Upper lobe of right lung (tissue), 1 donor: Measurements from ENCODE around the gene LAMA2. TPM values are rescaled to one million over a fixed set of nuclear protein-coding genes. Genes with fewer than 3 reads are reported as not detected.

ENCODE experiments used
- ATAC-seq: fragments of 200-7000 bp; cut with Tn5 transposase; one replicate; pipeline ENCODE4 v1.9.1; 2020; ENCODE audit warnings: mild to moderate bottlenecking, moderate library complexity
- DNase-seq: peaks from one replicate; pipeline ENCODE4 v3.0.0-alpha.2; 2020
- H3K27ac ChIP-seq: fragments of 200-600 bp; one replicate; pipeline ENCODE4 v1.8.0; 2022
- H3K27me3 ChIP-seq: fragments of 200-600 bp; one replicate; pipeline ENCODE4 v1.8.0; 2022; ENCODE audit warnings: mild to moderate bottlenecking
- H3K36me3 ChIP-seq: fragments of 200-600 bp; one replicate; pipeline ENCODE4 v1.8.0; 2022
- H3K4me1 ChIP-seq: fragments of 200-600 bp; one replicate; pipeline ENCODE4 v1.8.0; 2022
- H3K4me3 ChIP-seq: fragments of 200-600 bp; one replicate; pipeline ENCODE4 v1.8.0; 2022; ENCODE audit warnings: mild to moderate bottlenecking
- H3K9me3 ChIP-seq: fragments of 200-600 bp; one replicate; pipeline ENCODE4 v1.8.0; 2022
- intact Hi-C: fragments of 100-400 bp; cut with DNase I; formaldehyde crosslinking; loops from one replicate; pipeline ENCODE4 v1.11.0; 2022
- total RNA-seq: library from RNA; stranded (reverse); fragmentation: NEBNext Ultra II Directional; extraction: Animal tissue kit (Norgen Biotek cat#: 25700); gene quantifications from one replicate; pipeline ENCODE4 v1.2.1, GENCODE V29; 2021
- TF ChIP-seq, protein P1 (sequence below): fragments of 200-600 bp; IDR thresholded peaks from one replicate; pipeline ENCODE4 v1.8.0; 2022; ENCODE audit warnings: antibody characterized with exemption
- donor health status: DM: no; HTN: yes; CAD: no; lungs with severe emphysema.

Gene LAMA2
- total RNA-seq, 1 donor from 2014 or later = 42.1 TPM

DNA sequence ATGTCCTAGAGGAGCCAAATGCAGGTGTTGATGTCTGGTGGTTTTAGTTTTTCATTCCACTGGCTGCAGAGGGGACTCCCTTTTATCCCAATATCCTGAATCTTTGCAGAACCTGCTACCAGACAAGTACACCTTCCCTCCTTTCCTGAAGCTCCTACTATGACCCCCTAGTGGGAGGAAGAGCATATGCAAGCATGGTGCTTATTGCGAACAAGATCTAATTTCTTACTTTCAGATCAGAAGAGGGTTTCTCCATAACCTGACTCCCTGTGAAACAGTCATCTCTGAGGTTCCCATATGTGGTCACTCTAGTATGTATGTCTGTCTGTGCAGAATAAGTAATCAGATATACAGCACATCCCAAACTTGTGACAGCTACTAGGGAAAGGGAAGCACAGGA is 549.8 kb downstream of the LAMA2 start:
- Histone ChIP-seq H3K4me3 (no peak overlapping the region), H3K36me3 (no peaks in the 10 kb centered on the region), H3K27ac (no peak overlapping the region), H3K9me3 (no peaks in the 10 kb centered on the region), H3K4me1 (no peaks in the 10 kb centered on the region), H3K27me3 (no peaks in the 10 kb centered on the region)
- intact Hi-C loops = no loop called here
- DNase-seq = no peak
- TF ChIP-seq, protein P1, sequence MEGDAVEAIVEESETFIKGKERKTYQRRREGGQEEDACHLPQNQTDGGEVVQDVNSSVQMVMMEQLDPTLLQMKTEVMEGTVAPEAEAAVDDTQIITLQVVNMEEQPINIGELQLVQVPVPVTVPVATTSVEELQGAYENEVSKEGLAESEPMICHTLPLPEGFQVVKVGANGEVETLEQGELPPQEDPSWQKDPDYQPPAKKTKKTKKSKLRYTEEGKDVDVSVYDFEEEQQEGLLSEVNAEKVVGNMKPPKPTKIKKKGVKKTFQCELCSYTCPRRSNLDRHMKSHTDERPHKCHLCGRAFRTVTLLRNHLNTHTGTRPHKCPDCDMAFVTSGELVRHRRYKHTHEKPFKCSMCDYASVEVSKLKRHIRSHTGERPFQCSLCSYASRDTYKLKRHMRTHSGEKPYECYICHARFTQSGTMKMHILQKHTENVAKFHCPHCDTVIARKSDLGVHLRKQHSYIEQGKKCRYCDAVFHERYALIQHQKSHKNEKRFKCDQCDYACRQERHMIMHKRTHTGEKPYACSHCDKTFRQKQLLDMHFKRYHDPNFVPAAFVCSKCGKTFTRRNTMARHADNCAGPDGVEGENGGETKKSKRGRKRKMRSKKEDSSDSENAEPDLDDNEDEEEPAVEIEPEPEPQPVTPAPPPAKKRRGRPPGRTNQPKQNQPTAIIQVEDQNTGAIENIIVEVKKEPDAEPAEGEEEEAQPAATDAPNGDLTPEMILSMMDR = no peak
- ATAC-seq = no peak

DNA sequence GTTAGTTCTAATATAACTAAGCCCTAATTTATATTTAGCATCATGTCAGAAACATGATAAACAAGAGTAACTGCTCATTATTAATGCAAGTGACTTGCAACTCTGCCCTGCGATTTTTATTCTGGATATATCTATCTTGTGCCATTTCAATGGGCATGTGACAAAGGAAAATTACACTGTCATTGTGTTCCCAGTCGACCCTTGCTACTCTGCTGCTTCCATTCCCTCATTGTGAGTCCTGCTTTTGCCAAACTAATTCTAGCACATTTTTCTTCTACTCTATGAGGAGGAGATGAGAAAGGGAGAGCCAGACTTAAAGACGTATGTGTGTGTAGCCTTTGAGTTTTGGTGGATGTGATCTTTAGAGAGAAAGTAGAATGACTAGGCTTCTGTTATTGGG is 551.2 kb downstream of the LAMA2 start:
- H3K27ac ChIP-seq = no peak overlapping the region
- no peaks in the 10 kb centered on the region for H3K4me1 ChIP-seq
- no peak for ATAC-seq
- H3K4me3 ChIP-seq = no peak overlapping the region
- H3K9me3 ChIP-seq = no peaks in the 10 kb centered on the region
- intact Hi-C loops = no loop called here
- TF ChIP-seq, protein P1 = no peak
- H3K27me3 ChIP-seq = no peaks in the 10 kb centered on the region
- H3K36me3 ChIP-seq = no peaks in the 10 kb centered on the region
- no peak for DNase-seq

DNA sequence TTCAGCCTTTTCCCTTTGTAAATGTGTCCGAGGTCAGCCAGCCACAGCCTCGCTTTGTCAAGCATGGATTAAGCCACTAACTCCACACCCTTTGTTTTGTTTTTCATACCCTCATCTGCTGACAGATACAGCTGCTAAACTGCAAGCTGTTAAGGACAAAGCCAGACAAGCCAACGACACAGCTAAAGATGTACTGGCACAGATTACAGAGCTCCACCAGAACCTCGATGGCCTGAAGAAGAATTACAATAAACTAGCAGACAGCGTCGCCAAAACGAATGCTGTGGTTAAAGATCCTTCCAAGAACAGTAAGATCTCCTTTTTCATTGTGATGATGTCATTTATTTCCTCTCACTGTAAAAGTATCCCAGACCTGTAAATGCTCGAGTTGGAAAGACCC is 557.8 kb downstream of the LAMA2 start:
- Histone ChIP-seq H3K9me3 (no peaks in the 10 kb centered on the region), H3K4me3 (no peak overlapping the region), H3K36me3 (no peaks in the 10 kb centered on the region), H3K27me3 (no peaks in the 10 kb centered on the region), H3K27ac (no peak overlapping the region), H3K4me1 (no peaks in the 10 kb centered on the region)
- DNase-seq (no peak), ATAC-seq (no peak)
- TF ChIP-seq, protein P1 = no peak
- intact Hi-C loops = no loop called here

DNA sequence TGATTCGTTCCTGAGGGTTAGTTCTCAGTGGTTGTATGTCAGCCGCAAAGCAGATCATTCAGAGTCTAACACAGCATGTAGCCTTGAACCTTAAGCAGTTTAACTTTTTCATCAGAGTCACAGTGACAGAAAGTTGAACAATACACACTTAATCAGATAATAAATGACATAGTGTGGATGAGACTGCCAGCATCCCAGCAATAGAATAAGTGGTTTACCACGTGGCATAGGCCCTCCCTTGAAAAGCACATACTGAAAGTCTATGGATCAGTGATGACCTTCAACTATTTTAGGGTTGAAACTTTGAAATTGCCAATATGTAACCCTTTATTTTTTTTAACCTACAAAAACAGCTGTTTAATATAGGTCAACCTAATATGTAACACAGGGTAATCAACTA is 561.7 kb downstream of the LAMA2 start:
- Histone ChIP-seq H3K9me3 (no peaks in the 10 kb centered on the region), H3K4me1 (no peaks in the 10 kb centered on the region)

DNA sequence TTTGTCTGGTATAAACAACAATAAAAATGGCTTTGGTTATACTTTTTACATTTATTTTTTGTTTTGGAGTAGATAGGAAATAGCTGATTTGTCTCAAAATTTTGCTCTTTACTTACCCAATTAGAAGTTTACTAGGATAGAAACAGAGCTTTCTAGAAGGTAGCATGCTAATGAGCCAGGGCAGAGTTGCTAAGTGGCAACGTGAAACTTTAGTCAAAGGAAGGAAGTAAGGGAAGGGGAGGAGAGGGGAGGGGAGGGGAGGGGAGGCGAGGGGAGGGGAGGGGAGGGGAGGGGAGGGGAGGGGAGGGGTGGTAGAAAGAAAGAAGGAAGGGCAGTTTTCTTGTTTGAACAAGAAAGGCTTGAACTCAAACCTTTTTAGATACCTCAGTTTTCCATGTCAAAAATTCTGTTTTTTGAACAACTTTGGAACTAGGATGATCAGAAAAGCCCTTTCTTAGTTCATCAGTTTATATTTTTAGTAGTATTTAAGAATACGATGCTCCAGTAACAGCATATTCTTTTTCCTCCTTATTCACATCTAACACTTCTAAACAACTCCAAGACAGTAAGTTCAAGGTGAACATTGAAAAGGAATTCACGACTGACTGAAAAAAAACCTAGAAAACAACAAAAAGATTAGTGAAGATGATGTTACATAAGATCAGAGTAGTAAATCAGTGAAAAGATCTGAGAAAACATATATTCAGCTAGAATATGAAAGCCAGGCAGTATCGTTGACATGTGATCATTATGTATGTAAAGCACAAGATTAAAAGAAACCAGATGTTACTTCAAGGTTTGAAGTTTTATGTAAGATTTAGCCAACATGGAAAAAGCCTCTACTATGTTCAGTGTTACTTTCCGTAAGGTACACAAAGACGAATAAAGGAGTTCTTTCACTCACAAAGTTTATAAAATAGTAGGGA is 563.6 kb downstream of the LAMA2 start:
- TF ChIP-seq, protein P1 = no peak
- intact Hi-C loops = no loop called here
- ATAC-seq = no peak
- DNase-seq = no peak
- Histone ChIP-seq H3K4me1 (no peaks in the 10 kb centered on the region), H3K4me3 (no peak overlapping the region), H3K27me3 (no peaks in the 10 kb centered on the region), H3K36me3 (no peaks in the 10 kb centered on the region), H3K27ac (no peak overlapping the region), H3K9me3 (no peaks in the 10 kb centered on the region)

More for the DNA sequence above, 561.7 kb downstream of the LAMA2 start:
- Histone ChIP-seq H3K27me3 (no peaks in the 10 kb centered on the region), H3K27ac (no peak overlapping the region), H3K36me3 (no peaks in the 10 kb centered on the region), H3K4me3 (no peak overlapping the region)
- DNase-seq (no peak), ATAC-seq (no peak)
- TF ChIP-seq, protein P1 = no peak
- intact Hi-C loops = no loop called here
